GM12878 (cell line): ENCODE results near the gene EXD1. TPM values are rescaled to one million over a fixed set of nuclear protein-coding genes. Genes with fewer than 3 reads are reported as not detected.

Source experiments
- ATAC-seq: fragments of 200-7000 bp; cut with Tn5 transposase; 3 replicates; pipeline ENCODE4 v1.9.1; 2020; ENCODE audit warnings: mild to moderate bottlenecking, moderate library complexity
- BruUV-seq: library from RNA; stranded (reverse); fragments of 400-500 nt; replicated peaks from 2 replicates; lab custom pipeline; 2021; lab: Mats Ljungman, UMichigan
- CTCF ChIA-PET: fragments of 300-600 bp; sonication (Branson Sonifier 250); formaldehyde crosslinking; extraction: SDS; loops from one replicate; lab custom pipeline; 2021; ENCODE audit warnings: inconsistent platforms; lab: Yijun Ruan, JAX
- POLR2A ChIA-PET: fragments of 350-600 bp; formaldehyde crosslinking; extraction: SDS; loops from one replicate; lab custom pipeline; 2021; ENCODE audit warnings: inconsistent platforms; lab: Charles Lee
- RAD21 ChIA-PET: fragments of 300-600 bp; sonication (Branson Sonifier 250); formaldehyde crosslinking; loops from one replicate; lab custom pipeline; 2023; ENCODE audit warnings: antibody characterized with exemption; ENCODE audit not compliant: unreplicated experiment; lab: Charles Lee
- SMC1A ChIA-PET: fragments of 300-600 bp; sonication (Branson Sonifier 250); formaldehyde crosslinking; loops from one replicate; lab custom pipeline; 2023; ENCODE audit not compliant: unreplicated experiment, uncharacterized antibody; lab: Charles Lee
- DNase-seq: peaks from one replicate; pipeline ENCODE4 v3.0.0-alpha.2; 2011; ENCODE audit warnings: low read depth, low spot score
- FAIRE-seq: peaks from 3 replicates; lab custom pipeline; 2011; peaks lifted over from hg19 to GRCh38; lab: Jason Lieb, UNC
- H2AFZ ChIP-seq: 2 replicates; pipeline ENCODE4 v1.6.0; 2011; ENCODE audit warnings: low read depth, low read length, control low read depth; ENCODE audit not compliant: control insufficient read depth
- H3K27ac ChIP-seq: 2 replicates; pipeline ENCODE4 v1.5.1; 2011; ENCODE audit warnings: control low read depth; ENCODE audit not compliant: control insufficient read depth, insufficient read depth
- H3K27me3 ChIP-seq, 2 experiments: replicated peaks in 1 of 2; 2 replicates each; pipeline versions ENCODE4 v1.6.0 to v1.6.1; 2011; ENCODE audit warnings: low read length in 1 of 2; ENCODE audit not compliant: control insufficient read depth in 2 of 2, insufficient read depth in 2 of 2
- H3K36me3 ChIP-seq, 2 experiments: 2 replicates each; pipeline ENCODE4 v1.5.1; 2011; ENCODE audit warnings: low read length in 1 of 2; ENCODE audit not compliant: control insufficient read depth in 2 of 2, insufficient read depth in 2 of 2
- H3K4me1 ChIP-seq: 2 replicates; pipeline ENCODE4 v1.6.1; 2011; ENCODE audit warnings: mild to moderate bottlenecking, low read length, moderate library complexity, mixed read lengths; ENCODE audit not compliant: control insufficient read depth, insufficient read depth
- H3K4me2 ChIP-seq: 2 replicates; pipeline ENCODE4 v1.6.0; 2011; ENCODE audit warnings: control low read depth; ENCODE audit not compliant: control insufficient read depth, insufficient read depth
- H3K4me3 ChIP-seq: fragments of 200-600 bp; sonication (generic); 2 replicates; pipeline ENCODE4 v1.5.1; 2016
- H3K79me2 ChIP-seq: 2 replicates; pipeline ENCODE4 v1.6.0; 2011; ENCODE audit warnings: low read length; ENCODE audit not compliant: control insufficient read depth, insufficient read depth
- H3K9ac ChIP-seq: 2 replicates; pipeline ENCODE4 v1.8.0; 2011; ENCODE audit warnings: low read length, control low read depth, mixed read lengths; ENCODE audit not compliant: control insufficient read depth, insufficient read depth
- H3K9me3 ChIP-seq: replicated peaks from 3 replicates; pipeline ENCODE4 v1.5.1; 2011; ENCODE audit warnings: mild to moderate bottlenecking, low read length; ENCODE audit not compliant: control insufficient read depth, insufficient read depth
- H4K20me1 ChIP-seq: 2 replicates; pipeline ENCODE4 v1.6.0; 2011; ENCODE audit not compliant: control insufficient read depth, insufficient read depth
- ATF3 ChIP-seq: IDR thresholded peaks from 2 replicates; pipeline ENCODE4 v1.6.1; 2011; ENCODE audit warnings: low read depth, mild to moderate bottlenecking, low read length, moderate library complexity, borderline replicate concordance; ENCODE audit errors: extremely low read depth
- BCL3 ChIP-seq: IDR thresholded peaks from 2 replicates; pipeline ENCODE4 v1.6.1; 2011; ENCODE audit warnings: borderline replicate concordance, low read depth, mild to moderate bottlenecking, moderate library complexity, low read length; ENCODE audit not compliant: insufficient read depth, poor library complexity, severe bottlenecking
- FOS ChIP-seq: IDR thresholded peaks from 3 replicates; pipeline ENCODE4 v1.6.1; 2011; ENCODE audit warnings: borderline replicate concordance; ENCODE audit not compliant: insufficient read length; ENCODE audit errors: extremely low read depth
- HDAC6 ChIP-seq: fragments of 200-600 bp; sonication (generic); IDR thresholded peaks from one replicate; pipeline ENCODE4 v1.8.0; 2017; ENCODE audit warnings: antibody characterized with exemption; ENCODE audit not compliant: unreplicated experiment
- MAX ChIP-seq: IDR thresholded peaks from 2 replicates; pipeline ENCODE4 v1.6.1; 2012; ENCODE audit warnings: low read depth, low read length, improper control_type of control experiment
- NFIC ChIP-seq: IDR thresholded peaks from 2 replicates; pipeline ENCODE4 v1.6.1; 2012; ENCODE audit warnings: low read depth, mild to moderate bottlenecking, inconsistent platforms, low read length, moderate library complexity
- RUNX3 ChIP-seq: IDR thresholded peaks from 2 replicates; pipeline ENCODE4 v1.6.1; 2012; ENCODE audit warnings: low read length, inconsistent platforms
- SMARCA5 ChIP-seq: fragments of 450-650 bp; IDR thresholded peaks from 2 replicates; pipeline ENCODE4 v1.6.1; 2017; ENCODE audit warnings: mild to moderate bottlenecking
- SREBF2 ChIP-seq: IDR thresholded peaks from 2 replicates; pipeline ENCODE4 v1.6.1; 2012; ENCODE audit warnings: mild to moderate bottlenecking, low read length
- SUPT20H ChIP-seq: IDR thresholded peaks from 2 replicates; pipeline ENCODE4 v1.6.1; 2011; ENCODE audit warnings: low read depth, mild to moderate bottlenecking, low read length, moderate library complexity, borderline replicate concordance; ENCODE audit not compliant: control insufficient read depth
- SUZ12 ChIP-seq: fragments of 200-600 bp; sonication (generic); IDR thresholded peaks from one replicate; pipeline ENCODE4 v1.6.1; 2018; ENCODE audit warnings: antibody characterized with exemption, mild to moderate bottlenecking; ENCODE audit not compliant: unreplicated experiment
- ZBTB4 ChIP-seq: fragments of 450-650 bp; formaldehyde crosslinking; IDR thresholded peaks from 2 replicates; pipeline ENCODE4 v1.4.0; 2022; ENCODE audit warnings: mild to moderate bottlenecking, moderate library complexity
- WGBS: methylation state at CpG from one replicate; pipeline ENCODE4 v1.1.6; 2016; ENCODE audit warnings: low lambda C conversion rate; ENCODE audit not compliant: insufficient replicate concordance, insufficient coverage; ENCODE audit errors: missing lambda C conversion rate; 5-methylcytosine and 5-hydroxymethylcytosine counted together
- in situ Hi-C: fragments of 300-500 bp; cut with MboI; formaldehyde crosslinking; loops from 9 replicates; pipeline ENCODE4 v1.14.3; 2018; ENCODE audit warnings: mixed read lengths
- intact Hi-C: fragments of 100-400 bp; cut with micrococcal nuclease; formaldehyde crosslinking; loops from one replicate; pipeline ENCODE4 v1.14.2; 2022; ENCODE audit not compliant: unreplicated experiment
- polyA plus RNA-seq, 11 experiments: library from polyadenylated mRNA; depleted of rRNA in 4 of 11; unstranded in 6 of 11; stranded (reverse) in 5 of 11; fragments of >200 nt; fragmentation: Nextera tagmentation in 4 of 11; fragmentation: Illumina TruSeq in 1 of 11; extraction: Ambion mirVana in 4 of 11; extraction: Trizol in 1 of 11; gene quantifications; 1 replicate in 1 of 11; 2 replicates in 10 of 11; pipeline versions ENCODE4 v1.2.1 to v1.2.3, GENCODE V29; 2011 to 2016; ENCODE audit warnings: inconsistent platforms in 2 of 11, missing spikeins in 2 of 11, low read depth in 1 of 11
- total RNA-seq, 4 experiments: library from RNA; depleted of rRNA in 3 of 4; stranded (reverse); fragments of >200 nt in 3 of 4; fragmentation: Illumina TruSeq in 1 of 4; extraction: Trizol in 1 of 4; gene quantifications; 2 replicates each; pipeline versions ENCODE4 v1.2.1 to v1.2.3, GENCODE V29; 2013 to 2021
- TF ChIP-seq, protein P1 (sequence below): fragments of 450-650 bp; IDR thresholded peaks from 2 replicates; pipeline ENCODE4 v1.6.1; 2014; ENCODE audit warnings: mild to moderate bottlenecking
- TF ChIP-seq, protein P2 (sequence below), 3 experiments: IDR thresholded peaks in 2 of 3; conservative IDR thresholded peaks in 1 of 3; 2 replicates each; pipeline ENCODE4 v1.5.1; 2011; ENCODE audit warnings: low read depth in 3 of 3, low read length in 3 of 3, mild to moderate bottlenecking in 3 of 3, control low read depth in 2 of 3, moderate library complexity in 2 of 3, inconsistent platforms in 1 of 3, mixed read lengths in 1 of 3; ENCODE audit not compliant: control insufficient read depth in 2 of 3, insufficient read depth in 1 of 3; ENCODE audit errors: extremely low read depth in 1 of 3

Gene EXD1
- total and polyA plus RNA-seq, 10 of the 15 experiments (the other 5 are each of a cell fraction or from before 2014, with no cell fraction given), result 0.19 TPM; not detected in 9

- BruUV-seq, result no TSS peak
- Histone ChIP-seq H3K27ac (no peak overlapping the region), H3K9me3 (no peaks in the 10 kb centered on the region), H2AFZ (no peak overlapping the region), H4K20me1 (no peaks in the 10 kb centered on the region), H3K4me3 (no peak overlapping the region), H3K4me2 (no peak overlapping the region), H3K4me1 (no peaks in the 10 kb centered on the region), H3K79me2 (no peaks in the 10 kb centered on the region), H3K36me3 (no peaks in the 10 kb centered on the region), H3K27me3 (no peaks in the 10 kb centered on the region), H3K9ac (no peak overlapping the region)
- TF ChIP-seq HDAC6, result no peak
- TF ChIP-seq SREBF2, result no peak
- TF ChIP-seq ZBTB4, result no peak
- TF ChIP-seq SMARCA5, result no peak
- no peak for TF ChIP-seq MAX
- TF ChIP-seq, protein P1, sequence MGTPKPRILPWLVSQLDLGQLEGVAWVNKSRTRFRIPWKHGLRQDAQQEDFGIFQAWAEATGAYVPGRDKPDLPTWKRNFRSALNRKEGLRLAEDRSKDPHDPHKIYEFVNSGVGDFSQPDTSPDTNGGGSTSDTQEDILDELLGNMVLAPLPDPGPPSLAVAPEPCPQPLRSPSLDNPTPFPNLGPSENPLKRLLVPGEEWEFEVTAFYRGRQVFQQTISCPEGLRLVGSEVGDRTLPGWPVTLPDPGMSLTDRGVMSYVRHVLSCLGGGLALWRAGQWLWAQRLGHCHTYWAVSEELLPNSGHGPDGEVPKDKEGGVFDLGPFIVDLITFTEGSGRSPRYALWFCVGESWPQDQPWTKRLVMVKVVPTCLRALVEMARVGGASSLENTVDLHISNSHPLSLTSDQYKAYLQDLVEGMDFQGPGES, result no peak
- TF ChIP-seq ATF3, result no peak
- TF ChIP-seq, protein P2, sequence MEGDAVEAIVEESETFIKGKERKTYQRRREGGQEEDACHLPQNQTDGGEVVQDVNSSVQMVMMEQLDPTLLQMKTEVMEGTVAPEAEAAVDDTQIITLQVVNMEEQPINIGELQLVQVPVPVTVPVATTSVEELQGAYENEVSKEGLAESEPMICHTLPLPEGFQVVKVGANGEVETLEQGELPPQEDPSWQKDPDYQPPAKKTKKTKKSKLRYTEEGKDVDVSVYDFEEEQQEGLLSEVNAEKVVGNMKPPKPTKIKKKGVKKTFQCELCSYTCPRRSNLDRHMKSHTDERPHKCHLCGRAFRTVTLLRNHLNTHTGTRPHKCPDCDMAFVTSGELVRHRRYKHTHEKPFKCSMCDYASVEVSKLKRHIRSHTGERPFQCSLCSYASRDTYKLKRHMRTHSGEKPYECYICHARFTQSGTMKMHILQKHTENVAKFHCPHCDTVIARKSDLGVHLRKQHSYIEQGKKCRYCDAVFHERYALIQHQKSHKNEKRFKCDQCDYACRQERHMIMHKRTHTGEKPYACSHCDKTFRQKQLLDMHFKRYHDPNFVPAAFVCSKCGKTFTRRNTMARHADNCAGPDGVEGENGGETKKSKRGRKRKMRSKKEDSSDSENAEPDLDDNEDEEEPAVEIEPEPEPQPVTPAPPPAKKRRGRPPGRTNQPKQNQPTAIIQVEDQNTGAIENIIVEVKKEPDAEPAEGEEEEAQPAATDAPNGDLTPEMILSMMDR (IDR thresholded peaks at IDR 0.05 in 2 of 3, conservative IDR thresholded peaks at IDR 0.05 in 1 of 3; ENCODE audit: control insufficient read depth in 2 of 3, extremely low read depth in 1 of 3, insufficient read depth in 1 of 3, low read depth in 3 of 3, low read length in 3 of 3), result no peak
- TF ChIP-seq BCL3, result no peak
- no peak for TF ChIP-seq NFIC
- TF ChIP-seq SUZ12, result no peak
- TF ChIP-seq RUNX3, result no peak
- TF ChIP-seq FOS, result no peak
- TF ChIP-seq SUPT20H, result no peak
- ATAC-seq (no peak), FAIRE-seq (no peak), DNase-seq (no peak)
- POLR2A ChIA-PET, result no interaction called here
- WGBS, result 97% methylated on average over 2 of the region's 2 CpGs
- intact Hi-C loops, result no loop called here
- SMC1A ChIA-PET, result no interaction called here
- RAD21 ChIA-PET, result no interaction called here
- in situ Hi-C loops, result no loop called here
- CTCF ChIA-PET, result no interaction called here
These were observed 76.1 kb downstream of the EXD1 start for GRCh38 chr15:41154412-41154811.
